NCI-H345 (cell line): ENCODE results near the gene CFAP73.
A peak's percentile ranks its signal among the peaks of the same experiment; 100 is the strongest.

Source experiments
- DNase-seq: peaks from one replicate; lab custom pipeline; 2025; lab: John Stamatoyannopoulos, UW

CFAP73 gene

DNA sequence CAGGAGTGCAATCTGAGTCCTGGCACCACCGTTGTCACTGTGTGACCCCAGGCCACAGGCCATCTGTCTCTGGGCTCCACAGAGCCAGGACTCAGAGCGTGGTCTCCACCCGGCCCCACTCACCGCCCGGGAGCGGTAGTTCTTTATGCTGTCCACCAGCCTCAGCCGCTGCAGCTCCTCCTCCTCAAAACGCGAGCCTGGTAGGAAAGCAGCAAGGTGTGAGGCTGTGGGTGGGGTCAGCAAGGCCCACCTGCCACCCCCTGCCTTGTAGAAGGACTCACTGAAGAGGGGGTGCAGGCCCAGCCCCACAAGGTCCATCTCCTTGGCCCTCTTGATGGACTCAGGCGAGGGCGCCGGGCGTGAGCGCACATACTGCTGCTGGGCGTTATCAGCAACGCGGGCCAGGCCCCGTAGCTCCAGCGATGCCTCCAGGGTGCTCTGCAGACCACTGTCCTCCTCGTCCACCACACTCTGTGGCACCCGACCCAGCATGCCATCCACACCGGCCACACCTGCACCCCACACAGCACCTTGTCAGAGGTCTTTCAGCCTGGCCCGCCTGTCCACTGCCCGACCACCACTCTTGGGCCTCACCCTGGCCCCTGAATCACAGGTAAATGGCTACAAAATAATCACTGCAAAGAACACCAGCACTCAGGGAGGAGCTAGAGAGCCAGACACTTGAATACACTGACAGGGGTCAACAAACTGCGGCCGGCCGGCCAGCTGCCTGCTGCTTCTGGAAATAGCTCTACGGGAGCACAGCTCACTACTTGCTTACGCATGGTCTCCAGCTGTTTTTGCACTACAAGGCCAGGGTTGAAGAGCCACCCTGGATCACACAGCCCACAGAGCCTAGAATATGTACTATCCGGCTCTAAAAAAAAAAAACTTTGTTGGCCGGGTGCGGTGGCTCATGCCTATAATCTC, 16.3 kb downstream of the CFAP73 start:
- DNase-seq: no peak

DNA sequence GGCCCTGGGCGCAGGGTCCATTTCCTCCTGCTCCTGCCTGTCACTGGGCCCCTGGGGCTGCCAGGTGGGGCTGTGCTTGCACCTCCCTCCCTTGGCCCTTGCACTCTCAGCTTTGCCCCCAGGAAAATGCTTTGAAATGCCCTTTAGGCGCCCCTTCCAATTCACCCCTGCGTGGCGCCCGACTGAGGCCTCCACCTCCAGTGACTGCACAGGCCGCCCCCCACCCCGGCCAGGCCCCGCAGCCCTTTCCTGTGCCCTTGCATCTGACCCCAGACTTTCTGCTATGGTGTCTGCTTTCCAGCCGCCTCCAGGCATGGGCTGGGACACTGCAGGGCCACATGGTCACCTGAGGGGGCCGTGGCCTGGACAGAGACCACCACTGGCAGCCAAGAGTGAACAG, 18.3 kb downstream of the CFAP73 start:
- DNase-seq: no peak

DNA sequence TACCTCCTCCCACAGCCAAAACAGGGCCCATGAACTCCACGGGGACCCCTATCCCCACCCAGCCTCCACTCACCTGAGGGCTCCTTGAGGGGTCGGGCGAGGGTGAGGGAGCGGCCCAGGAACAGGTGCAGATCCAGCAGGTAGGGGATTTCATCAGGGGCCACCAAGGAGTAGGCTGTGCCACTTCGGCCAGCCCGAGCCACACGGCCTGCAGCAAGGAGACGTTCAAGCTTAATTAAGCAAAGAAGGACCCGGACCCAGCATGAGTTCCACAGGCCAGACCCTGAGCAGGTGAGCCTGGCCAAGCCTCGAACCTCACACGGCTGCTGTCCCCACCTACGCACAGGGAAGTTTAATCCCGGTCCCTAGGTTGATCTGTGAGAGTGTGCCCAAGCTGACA, 20.2 kb downstream of the CFAP73 start:
- DNase-seq: no peak

DNA sequence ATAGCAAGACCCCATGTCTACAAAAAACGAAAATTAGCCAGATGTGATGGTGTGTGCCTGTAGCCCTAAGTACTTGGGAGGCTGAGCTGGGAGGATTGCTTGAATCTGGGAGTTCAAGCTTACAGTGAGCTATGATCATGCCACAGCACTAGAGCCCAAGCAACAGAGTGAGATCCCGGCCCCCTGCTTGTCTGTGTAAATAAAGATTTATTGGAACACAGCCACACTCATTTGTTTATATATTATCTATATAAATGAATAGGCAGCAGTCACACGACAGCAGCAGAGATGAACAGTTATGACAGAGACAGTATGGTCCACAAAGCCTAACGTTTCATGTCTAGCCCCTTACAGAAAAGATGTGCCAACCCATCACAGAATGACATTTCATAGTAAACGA, 20.9 kb downstream of the CFAP73 start:
- no peak for DNase-seq

DNA sequence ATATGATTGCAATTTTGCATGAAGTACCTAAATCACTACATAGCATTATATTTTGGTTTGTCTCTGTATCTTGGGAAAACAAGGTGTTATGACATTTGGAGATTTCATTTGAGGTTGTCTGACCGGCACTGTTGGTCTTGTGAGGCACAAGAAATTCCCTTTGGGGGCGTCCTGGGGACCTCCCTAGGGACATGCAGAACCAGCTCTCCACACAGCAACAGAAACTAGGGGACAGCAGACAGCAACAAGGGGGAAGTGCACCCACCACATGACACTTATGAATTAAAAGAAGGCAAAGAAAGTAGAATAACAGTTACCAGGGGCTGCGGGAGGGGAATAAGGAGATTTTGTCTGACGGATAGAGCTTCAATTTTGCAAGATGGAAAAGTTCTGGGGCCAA, 21.4 kb downstream of the CFAP73 start:
- DNase-seq: no peak

DNA sequence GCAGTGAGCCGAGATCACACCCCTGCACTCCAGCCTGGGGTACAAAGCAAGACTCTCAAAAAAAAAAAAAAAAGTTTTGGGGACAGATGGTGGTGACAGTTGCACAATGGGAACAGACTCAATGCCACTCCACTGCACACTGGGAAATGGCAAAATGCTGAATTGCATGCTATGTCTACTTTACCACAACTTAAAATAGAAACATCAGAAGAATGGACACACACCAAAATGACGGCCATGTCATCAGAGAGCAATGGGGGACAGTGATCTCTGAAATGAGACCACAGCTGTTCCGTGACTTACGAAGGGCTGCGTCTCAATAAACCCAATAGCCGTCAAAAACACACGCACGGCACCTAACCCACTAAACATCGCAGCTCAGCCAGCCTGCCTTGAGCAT, 22.0 kb downstream of the CFAP73 start:
- no peak for DNase-seq

DNA sequence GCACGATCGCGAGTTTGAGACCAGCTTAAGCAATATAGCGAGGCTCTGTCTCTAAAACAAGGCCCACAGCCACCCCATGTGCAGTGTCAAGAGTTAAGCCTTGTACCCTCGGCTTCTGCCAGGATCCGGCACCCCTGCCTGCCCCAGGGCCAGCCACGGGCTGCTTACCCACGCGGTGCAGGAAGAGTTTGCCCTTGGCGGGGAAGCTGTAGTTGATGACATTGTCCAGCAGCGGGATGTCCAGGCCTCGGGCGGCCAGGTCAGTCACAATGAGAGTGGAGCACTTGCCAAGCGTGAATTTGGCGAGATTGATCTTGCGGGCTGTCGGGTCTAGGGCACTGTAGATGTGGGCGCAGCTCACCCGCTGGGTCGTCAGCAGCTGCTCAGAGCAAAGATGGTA, 22.7 kb downstream of the CFAP73 start:
- DNase-seq: no peak

DNA sequence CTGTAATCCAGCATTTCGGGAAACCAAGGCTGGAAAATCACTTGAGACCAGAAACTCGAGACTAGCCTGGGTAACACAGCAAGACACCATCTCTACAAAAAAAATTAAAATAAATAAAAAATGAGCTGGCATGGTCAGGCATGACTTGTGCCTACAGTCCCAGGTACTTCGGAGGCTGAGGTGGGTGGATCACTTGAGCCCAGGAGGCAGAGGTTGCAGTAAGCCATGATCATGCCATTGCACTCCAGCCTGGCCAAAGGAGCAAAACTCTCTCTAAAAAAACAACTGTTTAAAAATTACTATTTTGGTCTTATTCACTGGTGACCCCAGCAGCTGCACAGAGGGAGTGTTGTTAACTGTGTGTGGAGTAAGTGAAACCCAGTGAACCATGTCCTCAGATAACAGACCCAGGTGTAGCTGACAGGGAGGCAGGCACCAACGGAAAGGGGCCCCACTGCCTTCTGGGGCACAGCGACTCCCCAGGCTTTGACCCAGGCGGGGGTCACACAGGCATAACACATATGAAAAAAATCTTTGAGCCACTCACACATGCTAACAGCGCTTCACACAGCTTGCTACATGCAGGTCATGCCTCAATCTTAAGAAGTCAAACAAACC, 23.7 kb downstream of the CFAP73 start:
- DNase-seq: no peak

DNA sequence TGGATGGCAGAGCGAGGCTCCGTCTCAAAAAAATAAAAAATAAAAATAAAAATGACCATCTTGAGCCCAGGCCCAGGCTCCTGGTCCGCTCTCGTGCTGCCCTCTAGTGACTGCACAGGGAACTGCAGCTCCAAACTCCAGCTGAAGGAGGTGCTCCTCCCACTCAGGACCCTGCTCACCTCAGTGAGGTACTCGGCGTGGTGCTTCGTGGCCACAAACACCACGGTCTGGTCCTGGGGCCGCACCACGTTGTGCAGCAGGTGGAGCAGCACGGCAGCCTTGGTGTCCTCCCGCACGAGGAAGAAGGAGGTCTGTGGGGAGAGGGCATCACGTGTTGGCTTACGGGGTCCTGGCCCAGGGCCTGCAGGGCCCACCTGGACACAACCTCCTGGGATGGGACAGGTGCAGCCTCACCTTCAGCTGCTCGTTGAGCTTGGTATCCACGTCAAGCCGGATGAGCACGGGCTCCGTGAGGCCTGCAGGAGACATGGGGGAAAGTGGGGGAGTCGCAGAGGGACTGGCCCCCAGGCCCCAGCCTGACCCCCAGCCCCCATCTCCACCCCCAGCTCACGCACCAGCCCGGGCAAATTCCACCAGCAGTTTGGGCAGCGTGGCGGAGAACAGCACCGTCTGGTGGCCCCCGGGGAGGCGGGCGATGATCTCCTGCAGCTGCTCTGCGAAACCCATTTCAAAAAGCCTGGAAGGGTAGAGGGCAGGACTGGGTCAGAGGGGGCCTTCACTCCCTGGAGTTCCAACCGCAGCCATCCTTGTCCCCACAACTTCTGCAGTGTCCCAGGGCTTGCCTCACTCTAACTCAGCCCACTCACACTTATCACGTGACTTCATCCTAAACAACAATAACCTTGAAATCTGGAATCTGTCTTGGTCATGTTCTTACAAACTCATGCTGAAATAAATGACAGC, 25.2 kb downstream of the CFAP73 start:
- DNase-seq: peak; percentile 64

DNA sequence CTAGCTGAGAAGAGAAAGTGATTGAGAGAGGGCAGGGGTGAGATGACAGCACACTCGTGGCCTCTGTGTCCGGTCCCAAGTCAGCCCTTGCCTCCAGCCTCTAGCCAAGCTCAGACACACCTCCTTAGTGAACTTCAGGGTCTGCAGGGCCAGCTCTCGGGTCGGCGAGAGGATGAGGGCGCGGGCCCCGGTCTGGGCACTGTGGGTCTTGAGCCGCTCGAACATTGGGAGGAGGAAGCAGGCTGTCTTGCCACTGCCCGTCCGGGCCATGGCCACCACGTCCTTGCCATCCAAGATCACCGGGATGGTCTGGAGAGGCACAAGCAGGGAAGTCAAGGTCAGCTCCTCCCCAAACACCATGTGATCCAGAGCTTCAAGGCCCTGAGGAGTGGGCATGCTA, 29.5 kb downstream of the CFAP73 start:
- DNase-seq: no peak

DNA sequence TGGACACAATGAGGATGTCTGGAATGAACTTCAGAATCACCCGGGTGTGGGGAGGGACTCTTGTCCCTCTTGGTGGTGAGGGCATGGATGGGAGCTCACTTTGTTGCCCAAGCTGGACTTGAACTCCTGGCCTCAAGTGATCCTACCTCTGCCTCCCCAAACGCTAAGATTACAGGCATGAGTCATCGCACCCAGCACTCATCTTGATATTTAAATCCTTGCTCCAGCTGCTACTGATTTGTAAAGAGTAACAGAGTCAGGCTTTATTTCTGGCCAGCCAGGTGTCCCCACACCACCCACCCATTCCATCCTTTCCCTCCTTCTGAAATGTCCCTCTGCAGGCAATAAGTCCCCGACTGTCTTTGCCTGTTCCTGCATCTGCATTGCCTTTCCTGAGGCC, 30.8 kb downstream of the CFAP73 start:
- DNase-seq: no peak

DNA sequence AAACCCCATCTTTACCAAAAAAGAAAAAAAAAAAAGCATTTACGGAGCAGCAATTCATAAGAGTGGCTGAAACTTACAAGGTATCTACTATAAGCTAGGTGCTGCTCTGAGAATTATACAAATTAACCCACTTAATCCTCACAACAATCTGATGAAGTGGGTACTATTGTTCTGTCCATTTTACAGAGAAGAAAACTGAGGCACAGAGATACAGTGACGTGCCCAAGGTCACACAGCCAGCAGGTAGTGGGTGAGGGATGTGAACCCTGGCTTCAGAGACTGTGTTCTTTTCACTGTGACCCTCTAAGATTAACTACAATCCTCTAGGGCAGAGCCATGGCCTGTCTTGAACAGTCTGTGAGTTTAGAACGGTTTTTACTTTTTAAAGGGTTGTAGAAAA, 32.5 kb downstream of the CFAP73 start:
- no peak for DNase-seq

DNA sequence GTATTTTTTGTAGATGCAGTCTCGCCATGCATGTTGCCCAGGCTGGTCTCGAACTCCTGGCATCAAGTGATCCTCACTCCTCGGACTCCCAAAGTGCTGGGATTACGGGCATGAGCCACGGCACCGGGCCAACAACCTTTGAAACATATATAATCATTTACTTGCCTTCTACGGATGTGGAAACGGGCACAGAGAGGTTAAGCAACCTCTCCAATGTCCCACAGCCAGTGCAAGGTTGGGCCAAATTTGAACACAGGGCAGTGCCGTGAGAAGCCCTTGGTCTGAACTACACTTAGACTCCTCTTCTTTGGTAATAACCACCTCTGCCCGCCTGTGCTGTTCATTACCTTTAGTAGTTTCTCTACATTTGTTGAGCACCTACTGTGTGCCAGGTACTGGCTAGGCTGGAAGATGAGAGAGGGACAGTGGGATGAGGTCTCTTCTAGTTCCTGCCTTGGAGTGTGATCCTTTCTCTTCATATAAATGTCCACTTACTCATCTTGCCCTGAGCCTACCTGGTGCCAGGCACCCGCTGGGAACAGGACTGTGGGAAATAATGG, 33.6 kb downstream of the CFAP73 start:
- no peak for DNase-seq

DNA sequence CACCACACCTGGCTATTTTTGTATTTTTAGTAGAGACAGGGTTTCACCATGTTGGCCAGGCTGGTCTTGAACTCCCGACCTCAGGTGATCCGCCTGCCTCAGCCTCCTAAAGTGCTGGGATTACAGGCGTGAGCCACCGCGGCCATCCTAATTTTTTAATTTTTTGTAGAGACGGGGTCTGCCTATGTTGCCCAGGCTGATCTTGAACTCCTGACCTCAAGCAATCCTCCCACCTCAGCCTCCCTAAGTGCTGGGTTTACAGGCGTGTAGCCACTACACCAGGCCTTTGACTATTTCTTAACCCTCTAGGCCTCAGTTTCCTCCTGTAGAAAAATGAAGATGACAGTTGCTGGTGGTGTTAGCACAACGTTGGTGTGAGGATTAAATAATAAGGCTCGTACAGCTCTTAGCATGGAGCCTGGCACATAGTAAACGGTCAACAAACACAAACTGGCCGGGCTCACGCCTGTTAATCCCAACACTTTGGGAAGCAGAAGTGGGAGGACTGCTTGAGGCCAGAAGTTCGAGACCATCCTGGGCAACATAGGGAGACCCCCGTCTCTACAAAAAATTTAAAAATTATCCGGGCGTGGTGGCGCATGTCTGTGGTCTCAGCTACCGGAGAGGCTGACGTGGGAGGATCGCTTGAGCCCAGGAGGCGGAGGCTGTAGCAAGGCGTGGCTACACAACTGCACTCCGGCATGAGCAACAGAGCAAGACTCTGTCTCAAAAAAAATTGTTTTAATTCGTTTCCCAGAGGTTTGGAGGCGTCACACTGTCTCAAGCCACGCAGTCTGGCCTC, 34.8 kb downstream of the CFAP73 start:
- no peak for DNase-seq

DNA sequence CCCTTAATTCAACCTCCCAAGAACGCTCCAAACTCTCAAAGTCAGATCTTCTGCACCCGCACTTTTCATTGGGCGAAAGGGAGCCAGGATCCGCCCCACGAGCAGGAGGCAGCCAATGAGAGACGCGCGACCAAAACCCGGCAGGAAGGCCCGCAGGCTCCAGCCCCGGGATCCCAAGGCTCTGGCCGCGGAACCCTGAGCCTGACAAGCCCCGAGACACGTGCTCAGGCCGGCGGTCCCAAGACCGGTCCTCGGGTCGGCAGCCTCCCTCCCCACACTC, 35.3 kb downstream of the CFAP73 start:
- peak; percentile 78 for DNase-seq

DNA sequence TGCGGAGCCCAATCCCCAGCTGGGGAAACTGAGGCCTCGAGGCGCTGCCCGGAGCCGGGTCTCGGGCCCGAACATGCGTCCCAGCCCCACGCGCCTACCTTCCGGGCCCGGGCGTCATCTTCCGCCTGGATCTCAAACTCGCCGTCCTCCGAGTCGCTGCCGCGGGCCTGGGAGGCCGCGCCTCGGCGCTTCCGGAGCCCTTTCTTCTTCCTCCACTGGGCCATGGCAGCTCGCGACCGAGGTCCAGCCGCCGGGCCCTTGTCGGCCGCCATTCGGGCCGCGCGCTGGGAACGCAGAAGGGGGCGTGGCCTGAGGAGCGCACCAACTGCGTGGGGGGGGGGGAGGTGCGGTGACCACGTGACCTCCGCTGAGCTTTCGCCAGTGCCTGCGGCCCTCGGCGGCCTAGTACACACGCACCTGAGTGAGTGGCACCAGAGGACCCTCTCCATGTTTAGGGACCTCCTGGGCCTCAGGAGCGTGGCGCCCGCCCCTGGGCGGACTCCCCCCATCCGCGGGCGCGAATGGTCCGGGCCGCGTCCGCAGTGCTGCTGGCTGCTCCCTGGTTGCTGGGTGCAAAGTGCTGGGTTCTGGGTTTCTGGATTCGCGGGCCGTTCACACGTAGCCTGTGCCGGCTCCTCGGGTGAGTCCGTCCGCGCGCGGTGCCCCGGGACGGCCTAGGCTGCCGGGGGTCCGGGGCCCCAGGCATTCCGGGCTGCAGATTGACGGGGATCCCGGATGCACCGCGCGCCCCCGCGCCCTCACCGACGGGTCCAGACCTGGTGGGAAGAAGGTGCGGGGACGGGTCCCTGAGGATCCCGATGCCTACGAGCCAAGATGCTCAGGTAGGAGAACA, 35.9 kb downstream of the CFAP73 start, which contains the start of the genes DDX54 and RITA1:
Gene DDX54 (minus strand): TSS at position 299 of the 853 bp plus-strand sequence. CDS start 27 bp downstream, at position 272.
Gene RITA1 (plus strand): TSS at position 542 of the 853 bp plus-strand sequence. CDS start 1,026 bp downstream, outside the sequence.
- DNase-seq: peak; percentile 65

DNA sequence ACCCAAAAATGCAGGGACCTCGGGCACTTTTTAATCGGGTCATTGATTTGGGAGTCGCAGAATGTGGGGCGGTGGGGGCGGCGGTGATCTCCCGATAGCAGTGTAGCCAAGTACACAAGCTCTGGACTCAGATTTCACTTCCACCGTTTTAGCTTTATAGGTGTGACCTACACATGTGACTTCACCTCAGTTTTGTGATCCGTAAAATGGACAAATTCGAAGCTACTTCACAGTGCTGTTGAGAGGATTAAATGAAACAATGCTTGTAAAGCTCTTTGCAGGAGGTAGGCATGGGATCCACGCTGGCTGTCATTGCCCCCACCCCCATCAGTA, 36.5 kb downstream of the CFAP73 start:
- DNase-seq: no peak

DNA sequence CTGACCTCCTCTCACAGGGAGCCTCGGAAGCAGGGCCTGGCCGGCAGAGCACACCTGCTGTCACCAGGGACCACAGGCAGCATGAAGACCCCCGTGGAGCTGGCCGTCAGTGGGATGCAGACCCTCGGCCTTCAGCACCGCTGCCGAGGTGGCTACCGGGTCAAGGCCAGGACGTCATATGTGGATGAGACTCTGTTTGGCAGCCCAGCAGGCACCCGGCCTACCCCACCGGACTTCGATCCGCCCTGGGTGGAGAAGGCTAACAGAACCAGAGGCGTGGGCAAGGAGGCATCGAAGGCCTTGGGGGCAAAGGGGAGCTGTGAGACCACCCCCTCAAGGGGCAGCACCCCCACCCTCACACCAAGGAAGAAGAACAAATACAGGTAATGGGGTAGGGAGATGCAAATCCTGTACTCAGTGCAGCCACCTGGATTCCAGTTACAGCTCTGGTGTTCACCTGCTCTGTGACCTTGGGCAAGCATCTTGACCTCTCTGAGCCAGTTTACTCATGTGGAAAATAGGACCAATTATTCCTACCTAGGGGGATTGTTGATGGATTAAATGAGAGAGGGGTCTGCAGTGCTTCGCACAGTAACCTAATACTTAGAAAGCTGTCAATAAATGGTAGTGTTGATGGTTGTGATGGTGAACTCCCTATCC, 37.3 kb downstream of the CFAP73 start:
- no peak for DNase-seq

DNA sequence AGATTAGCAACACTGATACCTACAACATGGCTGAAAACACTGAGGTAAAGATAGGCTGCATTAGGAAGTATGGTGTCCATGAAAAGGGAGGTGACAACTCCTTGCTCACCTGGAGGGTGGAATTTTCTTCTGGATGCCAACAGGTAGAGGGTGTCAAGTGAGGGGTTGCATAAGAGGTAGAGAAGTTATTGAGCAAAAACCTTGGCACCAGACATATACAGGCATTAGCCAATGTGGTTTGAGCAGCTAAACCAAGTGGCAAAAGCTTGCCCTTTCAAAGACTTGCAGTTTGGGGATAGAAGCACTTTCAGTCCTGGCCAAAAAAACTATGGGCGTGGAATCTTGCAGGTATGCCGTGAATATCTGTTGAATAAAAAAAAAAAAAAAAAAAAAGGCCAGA, 39.8 kb downstream of the CFAP73 start:
- DNase-seq: no peak

DNA sequence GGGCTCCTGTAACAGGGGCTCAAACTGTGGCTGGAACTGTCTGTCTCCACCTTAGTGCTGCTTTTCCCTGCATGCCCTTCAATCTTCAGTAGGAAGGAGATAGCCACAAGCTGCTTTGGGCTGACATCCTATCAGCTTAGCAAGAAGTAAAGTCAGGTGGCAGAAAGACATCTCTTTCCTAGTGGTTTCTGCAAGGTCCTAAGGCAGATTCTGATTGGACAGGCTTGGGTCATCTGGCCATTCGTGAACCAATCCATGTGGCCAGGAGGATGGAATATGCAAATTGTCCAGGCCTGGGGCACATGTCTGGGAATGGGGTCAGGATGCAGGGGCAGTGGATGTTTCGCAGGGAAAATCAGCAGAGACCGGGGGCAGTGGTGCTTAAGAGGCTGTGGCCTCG, 41.2 kb downstream of the CFAP73 start:
- no peak for DNase-seq
